DMS 273 treated with DMSO at 0.1 percent for 48 hours (cell line): ENCODE results near the gene GLRX5.
"Not testable (repeated sequence)": the region's sequence is repeated elsewhere in the genome, so short reads cannot be mapped to it uniquely, and the experiment has no call there.

Source experiments
- DNase-seq: peaks from one replicate; lab custom pipeline; 2025; lab: John Stamatoyannopoulos, UW

The GLRX5 gene

GRCh38 chr14:95499354-95499750 is 35.5 kb upstream of the GLRX5 start:
- no peak for DNase-seq

GRCh38 chr14:95500201-95500681 is 34.6 kb upstream of the GLRX5 start:
- DNase-seq = no peak

- no peak for DNase-seq
These were observed 34.0 kb upstream of the GLRX5 start for GRCh38 chr14:95500772-95501401.

GRCh38 chr14:95502381-95502950 is 32.4 kb upstream of the GLRX5 start:
- DNase-seq = no peak

- DNase-seq = no peak
These were observed 31.3 kb upstream of the GLRX5 start for GRCh38 chr14:95503365-95504134.

- DNase-seq = no peak
These were observed 30.5 kb upstream of the GLRX5 start for GRCh38 chr14:95504135-95505029.

- no peak for DNase-seq
These were observed 29.7 kb upstream of the GLRX5 start for GRCh38 chr14:95505030-95505589.

GRCh38 chr14:95507174-95507573 is 27.7 kb upstream of the GLRX5 start:
- DNase-seq = no peak

GRCh38 chr14:95507701-95508103 is 27.1 kb upstream of the GLRX5 start:
- DNase-seq = no peak

GRCh38 chr14:95508377-95508776 is 26.5 kb upstream of the GLRX5 start:
- DNase-seq = no peak

- DNase-seq = no peak
These were observed 25.4 kb upstream of the GLRX5 start for GRCh38 chr14:95509495-95509894.

GRCh38 chr14:95510344-95510743 is 24.5 kb upstream of the GLRX5 start:
- DNase-seq = not testable (repeated sequence)

- no peak for DNase-seq
These were observed 24.0 kb upstream of the GLRX5 start for GRCh38 chr14:95510804-95511203.

GRCh38 chr14:95511687-95512086 is 23.2 kb upstream of the GLRX5 start:
- no peak for DNase-seq

GRCh38 chr14:95513291-95513690 is 21.6 kb upstream of the GLRX5 start:
- no peak for DNase-seq

GRCh38 chr14:95514131-95515079 is 20.4 kb upstream of the GLRX5 start:
- DNase-seq = no peak

GRCh38 chr14:95515080-95515489 is 19.8 kb upstream of the GLRX5 start:
- no peak for DNase-seq

GRCh38 chr14:95515596-95516552 is 19.0 kb upstream of the GLRX5 start:
- DNase-seq = no peak

- DNase-seq = no peak
These were observed 18.2 kb upstream of the GLRX5 start, which contains the start of gene SYNE3 for GRCh38 chr14:95516554-95517181. Gene SYNE3 (minus strand): TSS chr14:95516650. CDS start chr14:95475821, 40,829 bp downstream.
